K562 (cell line): Measurements from ENCODE around the gene CTSD. TPM values are rescaled to one million over a fixed set of nuclear protein-coding genes. Genes with fewer than 3 reads are reported as not detected.

ENCODE experiments used
- ATAC-seq: fragments of 200-7000 bp; cut with Tn5 transposase; 3 replicates; pipeline ENCODE4 v1.9.1; 2020; ENCODE audit warnings: moderate library complexity
- BruUV-seq: library from RNA; stranded (reverse); fragments of 400-500 nt; replicated peaks from 2 replicates; lab custom pipeline; 2021; lab: Mats Ljungman, UMichigan
- CTCF ChIA-PET: fragments of 300-600 bp; formaldehyde crosslinking; extraction: SDS; loops from one replicate; lab custom pipeline; 2021; ENCODE audit warnings: low intra/inter-chr PET ratio; lab: Yijun Ruan, JAX
- POLR2A ChIA-PET: fragments of 300-600, 350-650 bp; sonication (Branson Sonifier 250); formaldehyde crosslinking; extraction: SDS; loops from one replicate; lab custom pipeline; 2021; ENCODE audit warnings: antibody characterized with exemption, inconsistent platforms; lab: Yijun Ruan, JAX
- DNase-seq, 4 experiments: peaks; one replicate each; pipeline versions ENCODE4 v3.0.0 to v3.0.0-alpha.2; 2011 to 2018; ENCODE audit warnings: low spot score in 3 of 4, mixed read lengths in 3 of 4; ENCODE audit errors: extremely low read depth in 1 of 4
- FAIRE-seq: peaks from 2 replicates; lab custom pipeline; 2011; peaks lifted over from hg19 to GRCh38; lab: Jason Lieb, UNC
- H2AFZ ChIP-seq: 2 replicates; pipeline ENCODE4 v1.6.0; 2011; ENCODE audit warnings: low read depth, low read length, control low read depth, inconsistent platforms
- H3K27ac ChIP-seq: fragments of 200-600 bp; 3 replicates; pipeline ENCODE4 v1.8.0; 2011; ENCODE audit warnings: low read depth, mild to moderate bottlenecking, control low read depth, inconsistent platforms, low read length, moderate library complexity, mixed read lengths; ENCODE audit errors: extremely low read depth
- H3K27me3 ChIP-seq, 2 experiments: fragments of 300-600 bp in 1 of 2; 2 replicates in 1 of 2; 3 replicates in 1 of 2; pipeline versions ENCODE4 v1.6.0 to v1.8.0; 2011; ENCODE audit warnings: inconsistent platforms in 2 of 2, low read length in 2 of 2, mild to moderate bottlenecking in 1 of 2, mixed read lengths in 1 of 2, moderate library complexity in 1 of 2; ENCODE audit not compliant: control insufficient read depth in 2 of 2, insufficient read depth in 2 of 2
- H3K36me3 ChIP-seq: fragments of 300-600 bp; 3 replicates; pipeline ENCODE4 v1.8.0; 2011; ENCODE audit warnings: mild to moderate bottlenecking, low read length, inconsistent platforms; ENCODE audit not compliant: control insufficient read depth, insufficient read depth
- H3K4me1 ChIP-seq, 2 experiments: fragments of 200-600 bp in 1 of 2; replicated peaks in 1 of 2; 2 replicates in 1 of 2; 3 replicates in 1 of 2; pipeline versions ENCODE4 v1.5.1 to v1.8.0; 2011; ENCODE audit warnings: inconsistent platforms in 2 of 2, low read length in 2 of 2, mild to moderate bottlenecking in 1 of 2, mixed read lengths in 1 of 2, moderate library complexity in 1 of 2; ENCODE audit not compliant: control insufficient read depth in 2 of 2, insufficient read depth in 2 of 2
- H3K4me2 ChIP-seq: 2 replicates; pipeline ENCODE4 v1.6.1; 2011; ENCODE audit warnings: low read length, control low read depth, inconsistent platforms, mixed read lengths; ENCODE audit not compliant: insufficient read depth
- H3K4me3 ChIP-seq: fragments of 200-600 bp; sonication (generic), shearing (Covaris generic); 2 replicates; pipeline ENCODE4 v1.5.1; 2016; ENCODE audit warnings: control low read depth, inconsistent platforms
- H3K79me2 ChIP-seq: fragments of 200-600 bp; 3 replicates; pipeline ENCODE4 v1.8.0; 2011; ENCODE audit warnings: low read length, inconsistent platforms; ENCODE audit not compliant: control insufficient read depth, insufficient read depth
- H3K9ac ChIP-seq, 2 experiments: 2 replicates each; pipeline versions ENCODE4 v1.6.0 to v1.6.1; 2011; ENCODE audit warnings: low read depth in 2 of 2, low read length in 2 of 2, control low read depth in 1 of 2, inconsistent platforms in 1 of 2, mild to moderate bottlenecking in 1 of 2, mixed read lengths in 1 of 2; ENCODE audit not compliant: insufficient read depth in 1 of 2
- H3K9me1 ChIP-seq: one replicate; pipeline ENCODE4 v1.6.0; 2011; ENCODE audit warnings: inconsistent platforms, mild to moderate bottlenecking, low read length, moderate library complexity; ENCODE audit not compliant: control insufficient read depth, insufficient read depth
- H3K9me3 ChIP-seq: replicated peaks from 2 replicates; pipeline ENCODE4 v1.5.1; 2011; ENCODE audit warnings: low read depth, low read length, inconsistent platforms; ENCODE audit not compliant: control insufficient read depth, insufficient read depth
- H4K20me1 ChIP-seq: replicated peaks from 2 replicates; pipeline ENCODE4 v1.6.1; 2011; ENCODE audit warnings: low read length, inconsistent platforms, mixed read lengths; ENCODE audit not compliant: control insufficient read depth, insufficient read depth
- CTBP1 ChIP-seq: fragments of 450-650 bp; IDR thresholded peaks from 2 replicates; pipeline ENCODE4 v1.6.1; 2016; ENCODE audit warnings: borderline replicate concordance
- EHMT2 ChIP-seq: fragments of 450-650 bp; IDR thresholded peaks from 2 replicates; pipeline ENCODE4 v1.6.1; 2018; ENCODE audit warnings: antibody characterized with exemption
- ELF4 ChIP-seq: fragments of 450-650 bp; formaldehyde crosslinking; IDR thresholded peaks from 2 replicates; pipeline ENCODE4 v1.4.0; 2022; ENCODE audit warnings: missing genetic modification characterization
- NFXL1 ChIP-seq: fragments of 450-650 bp; formaldehyde crosslinking; IDR thresholded peaks from 2 replicates; pipeline ENCODE4 v1.4.0; 2021; ENCODE audit warnings: mild to moderate bottlenecking
- PHF20 ChIP-seq: fragments of 450-650 bp; IDR thresholded peaks from 2 replicates; pipeline ENCODE4 v1.6.1; 2018; ENCODE audit not compliant: partially characterized antibody
- POLR2H ChIP-seq: IDR thresholded peaks from 2 replicates; pipeline ENCODE4 v1.6.1; 2016; ENCODE audit warnings: missing genetic modification characterization, low read depth, mild to moderate bottlenecking, control low read depth, missing compliant biosample characterization, moderate library complexity
- ZFX ChIP-seq: sonication (generic); formaldehyde crosslinking; IDR thresholded peaks from 2 replicates; pipeline ENCODE4 v1.8.0; 2022; ENCODE audit warnings: mild to moderate bottlenecking, missing genetic modification reagents, moderate library complexity
- ZNF699 ChIP-seq: fragments of 250-450 bp; sonication (Bioruptor Pico); IDR thresholded peaks from 2 replicates; pipeline ENCODE4 v1.8.0; 2021; ENCODE audit warnings: mild to moderate bottlenecking, moderate library complexity; ENCODE audit not compliant: insufficient replicate concordance
- WGBS: fragments of 100-300 bp; shearing (Covaris generic); methylation state at CpG from one replicate; pipeline ENCODE4 v1.1.6; 2016; ENCODE audit warnings: low coverage, mixed read lengths; ENCODE audit not compliant: insufficient coverage; ENCODE audit errors: missing lambda C conversion rate; 5-methylcytosine and 5-hydroxymethylcytosine counted together
- in situ Hi-C: fragments of 300-500 bp; cut with MboI; formaldehyde crosslinking; loops from 4 replicates; pipeline ENCODE4 v1.15.0; 2018; ENCODE audit warnings: inconsistent platforms, mixed read lengths
- intact Hi-C: fragments of 100-400 bp; cut with micrococcal nuclease; formaldehyde crosslinking; loops from 2 replicates; pipeline ENCODE4 v1.14.2; 2022
- polyA plus RNA-seq, 8 experiments: library from polyadenylated mRNA; depleted of rRNA in 4 of 8; stranded (reverse) in 5 of 8; unstranded in 3 of 8; fragments of >200 nt; fragmentation: Nextera tagmentation in 2 of 8; fragmentation: Illumina TruSeq in 1 of 8; extraction: Ambion mirVana in 2 of 8; extraction: Trizol in 1 of 8; gene quantifications; 2 replicates each; pipeline versions ENCODE4 v1.2.1 to v1.2.3, GENCODE V29; 2011 to 2014; ENCODE audit warnings: inconsistent platforms in 1 of 8, missing spikeins in 1 of 8
- total RNA-seq, 7 experiments: library from RNA; depleted of rRNA in 6 of 7; stranded (reverse); fragments of >200 nt in 6 of 7; fragmentation: Illumina TruSeq in 2 of 7; extraction: Trizol in 2 of 7; gene quantifications; 2 replicates each; pipeline versions ENCODE4 v1.2.1 to v1.2.3, GENCODE V29; 2011 to 2021; ENCODE audit warnings: low replicate concordance in 1 of 7
- TF ChIP-seq, protein P1 (sequence below), 2 experiments: IDR thresholded peaks; 2 replicates each; pipeline ENCODE4 v1.6.1; 2012; ENCODE audit warnings: improper control_type of control experiment in 2 of 2, low read depth in 2 of 2, low read length in 2 of 2, borderline replicate concordance in 1 of 2

Gene CTSD
- total and polyA plus RNA-seq, 9 of the 15 experiments (the other 6 are each of a cell fraction or from before 2014, with no cell fraction given), result 1.0 to 112 (median 40.9) TPM

DNA sequence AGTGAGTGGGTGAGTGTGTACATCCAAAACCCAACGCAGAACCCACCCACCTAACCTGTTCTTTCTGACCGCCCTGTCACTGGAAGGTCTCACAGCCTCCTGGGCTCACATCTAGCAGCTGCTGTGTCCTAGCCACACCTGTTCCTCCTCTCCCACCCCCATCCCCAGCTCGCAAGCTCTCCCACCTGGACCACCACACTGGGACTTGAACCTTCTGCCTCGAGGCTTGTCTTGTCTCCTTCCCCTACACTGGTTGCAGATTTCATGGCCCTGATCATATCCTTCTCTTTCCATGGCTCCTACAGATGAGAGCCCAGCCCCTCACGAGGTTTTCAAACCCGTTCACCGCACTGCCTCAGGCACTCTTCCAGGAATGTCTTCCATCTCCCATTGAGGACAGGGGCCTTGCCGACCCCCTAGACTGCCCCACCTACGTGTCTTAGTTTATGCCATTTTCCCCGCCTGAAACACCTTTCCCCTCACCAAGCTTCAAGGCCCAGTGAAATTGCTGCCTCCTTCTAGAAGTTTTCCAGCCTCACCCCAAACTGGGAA lies 20.1 kb downstream of the CTSD start (continued):
- TF ChIP-seq NFXL1 (CRISPR knock-in tag), result no peak
- TF ChIP-seq ZFX (CRISPR knock-in tag), result no peak
- TF ChIP-seq ELF4 (CRISPR knock-in tag), result no peak
- no peak for TF ChIP-seq POLR2H

DNA sequence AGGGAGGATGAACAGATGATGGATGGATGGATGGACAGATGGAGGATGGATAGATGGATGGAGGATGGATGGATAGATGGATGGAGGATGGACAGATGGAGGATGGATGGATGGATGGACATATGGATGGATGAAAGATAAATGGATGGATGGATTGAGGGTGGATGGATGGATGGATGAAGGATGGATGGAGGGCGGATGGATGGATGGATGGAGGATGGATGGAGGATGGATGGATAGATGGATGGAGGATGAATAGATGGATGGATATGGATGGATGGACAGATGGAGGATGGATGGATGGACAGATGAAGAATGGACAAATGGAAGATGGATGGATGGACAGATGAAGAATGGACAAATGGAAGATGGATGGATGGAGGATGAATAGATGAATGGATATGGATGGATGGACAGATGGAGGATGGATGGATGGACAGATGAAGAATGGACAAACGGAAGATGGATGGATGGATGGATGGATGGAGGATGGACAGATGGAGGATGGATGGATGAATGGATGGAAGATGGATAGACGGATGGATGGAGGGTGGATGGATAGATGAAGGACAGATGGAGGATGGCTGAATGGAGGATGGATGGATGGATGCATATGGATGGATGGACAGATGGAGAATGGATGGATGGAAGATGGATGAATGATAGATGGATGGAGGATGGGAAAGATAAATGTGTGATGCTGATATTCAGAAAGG lies 20.7 kb downstream of the CTSD start:
- in situ Hi-C loops, result no loop called here
- FAIRE-seq, result no peak

More for the DNA sequence above, 20.7 kb downstream of the CTSD start:
- H3K4me3 ChIP-seq, result no peak overlapping the region
- no peaks in the 10 kb centered on the region for H3K9me1 ChIP-seq
- H3K27me3 ChIP-seq, result peaks cover 5 to 24% of the 10 kb centered on the region in 2 experiments; a peak in 3 of 5 replicates
- ATAC-seq (no peak), DNase-seq (no peak)
- 0 out of 2 replicates have a peak, but pooled peaks cover 4% of the 10 kb centered on the region for H4K20me1 ChIP-seq
- H3K9me3 ChIP-seq, result peaks cover 8% of the 10 kb centered on the region
- peak; percentile 22 for TF ChIP-seq PHF20
- 0 out of 2 replicates have a peak, but pooled peaks have one; percentile 17 for TF ChIP-seq CTBP1
- peak; percentile 16; the same call in 1 of the 2 replicates for TF ChIP-seq EHMT2
- TF ChIP-seq, protein P1, sequence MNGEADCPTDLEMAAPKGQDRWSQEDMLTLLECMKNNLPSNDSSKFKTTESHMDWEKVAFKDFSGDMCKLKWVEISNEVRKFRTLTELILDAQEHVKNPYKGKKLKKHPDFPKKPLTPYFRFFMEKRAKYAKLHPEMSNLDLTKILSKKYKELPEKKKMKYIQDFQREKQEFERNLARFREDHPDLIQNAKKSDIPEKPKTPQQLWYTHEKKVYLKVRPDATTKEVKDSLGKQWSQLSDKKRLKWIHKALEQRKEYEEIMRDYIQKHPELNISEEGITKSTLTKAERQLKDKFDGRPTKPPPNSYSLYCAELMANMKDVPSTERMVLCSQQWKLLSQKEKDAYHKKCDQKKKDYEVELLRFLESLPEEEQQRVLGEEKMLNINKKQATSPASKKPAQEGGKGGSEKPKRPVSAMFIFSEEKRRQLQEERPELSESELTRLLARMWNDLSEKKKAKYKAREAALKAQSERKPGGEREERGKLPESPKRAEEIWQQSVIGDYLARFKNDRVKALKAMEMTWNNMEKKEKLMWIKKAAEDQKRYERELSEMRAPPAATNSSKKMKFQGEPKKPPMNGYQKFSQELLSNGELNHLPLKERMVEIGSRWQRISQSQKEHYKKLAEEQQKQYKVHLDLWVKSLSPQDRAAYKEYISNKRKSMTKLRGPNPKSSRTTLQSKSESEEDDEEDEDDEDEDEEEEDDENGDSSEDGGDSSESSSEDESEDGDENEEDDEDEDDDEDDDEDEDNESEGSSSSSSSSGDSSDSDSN (IDR thresholded peaks at IDR 0.05; ENCODE audit: borderline replicate concordance in 1 of 2, low read depth in 2 of 2, low read length in 2 of 2), result no peak
- TF ChIP-seq ZNF699 (CRISPR knock-in tag), result no peak
- H3K9ac ChIP-seq, result no peak overlapping the region
- BruUV-seq, result no TSS peak
- 0% methylated on average over 3 of the region's 3 CpGs for WGBS
- no peak overlapping the region for H3K4me2 ChIP-seq
- intact Hi-C loops, result no loop called here
- no peaks in the 10 kb centered on the region for H3K79me2 ChIP-seq
- CTCF ChIA-PET, result interaction anchor here (1.6 kb wide), 1 partner anchor 90 kb away, joined by 10 read pairs; no protein-coding TSS in a partner anchor
- no peak overlapping the region for H2AFZ ChIP-seq
- no peak overlapping the region for H3K27ac ChIP-seq
- peaks cover 0 to 5% of the 10 kb centered on the region in 2 experiments; a peak in 1 of 5 replicates for H3K4me1 ChIP-seq
- POLR2A ChIA-PET, result no interaction called here
- H3K36me3 ChIP-seq, result no peaks in the 10 kb centered on the region
